Adipocyte (in vitro differentiated cells): ENCODE data around the gene FAM168B.

Experiments used
- DNase-seq: peaks from one replicate; pipeline ENCODE4 v3.0.0-alpha.2; 2015; ENCODE audit warnings: low read depth
- H3K27me3 ChIP-seq: replicated peaks from 2 replicates; pipeline ENCODE4 v1.7.0; 2013; ENCODE audit warnings: mild to moderate bottlenecking, low read length, moderate library complexity; ENCODE audit not compliant: control insufficient read depth, insufficient read depth
- H3K36me3 ChIP-seq: 2 replicates; pipeline ENCODE4 v1.7.0; 2013; ENCODE audit warnings: low read length, mild to moderate bottlenecking, moderate library complexity; ENCODE audit not compliant: control insufficient read depth, insufficient read depth, severe bottlenecking
- H3K4me1 ChIP-seq: 2 replicates; pipeline ENCODE4 v1.7.0; 2013; ENCODE audit warnings: mild to moderate bottlenecking, low read length, moderate library complexity; ENCODE audit not compliant: control insufficient read depth, insufficient read depth
- H3K4me3 ChIP-seq: 2 replicates; pipeline ENCODE4 v1.7.0; 2013; ENCODE audit warnings: mild to moderate bottlenecking, low read length, moderate library complexity
- H3K9ac ChIP-seq: 2 replicates; pipeline ENCODE4 v1.7.0; 2013; ENCODE audit warnings: mild to moderate bottlenecking, low read length, moderate library complexity
- H3K9me3 ChIP-seq: 2 replicates; pipeline ENCODE4 v1.7.0; 2013; ENCODE audit warnings: mild to moderate bottlenecking, low read length, moderate library complexity; ENCODE audit not compliant: control insufficient read depth

The FAM168B gene

DNA sequence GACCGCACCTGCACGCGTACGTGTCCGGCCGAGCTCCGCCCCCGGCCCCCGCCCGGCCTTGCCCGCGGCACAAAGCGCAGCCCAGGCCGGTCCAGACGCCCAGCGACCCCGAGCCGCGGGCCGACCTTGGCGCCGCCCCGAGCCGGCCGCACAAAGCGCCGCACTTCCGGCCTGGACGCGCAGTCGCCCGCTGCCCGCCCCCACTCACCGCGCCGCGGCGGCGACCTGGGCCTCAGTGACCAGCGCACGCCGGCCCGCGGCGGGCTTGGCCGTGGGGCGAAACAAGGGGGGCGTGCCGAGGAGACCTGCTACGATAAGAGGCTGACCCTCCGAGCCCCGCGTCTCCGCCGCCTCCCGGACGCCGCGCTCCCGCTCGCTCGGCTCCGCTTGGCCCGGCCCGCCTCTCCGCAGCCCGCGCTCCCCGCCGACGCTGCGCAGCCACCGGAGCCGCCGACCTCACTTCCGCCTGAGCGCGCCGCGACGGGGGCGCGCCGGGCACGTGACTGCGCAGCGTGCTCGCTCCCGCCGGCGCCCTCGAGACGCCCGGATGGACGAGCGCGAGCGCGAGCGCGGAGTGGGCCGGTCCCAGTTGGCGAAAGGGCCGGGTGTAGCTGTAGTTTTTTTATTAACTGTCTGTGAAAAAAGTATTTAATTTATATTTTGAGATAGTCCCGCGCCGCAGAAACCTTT, at the start of gene FAM168B:
Gene FAM168B (minus strand): TSS at position 455 of the 690 bp plus-strand sequence. CDS start 10,814 bp downstream, outside the sequence.
- Histone ChIP-seq H3K36me3 (peaks cover 9% of the 10 kb centered on the region), H3K9ac (peak within 1 kb of the TSS; percentile 97), H3K27me3 (no peaks in the 10 kb centered on the region), H3K4me3 (peak within 1 kb of the TSS; percentile 92), H3K4me1 (peaks cover 4% of the 10 kb centered on the region), H3K9me3 (no peaks in the 10 kb centered on the region)
- DNase-seq, result peak; percentile 96

- H3K36me3 ChIP-seq, result peaks cover 84% of the 10 kb centered on the region
- H3K9ac ChIP-seq, result no peak overlapping the region
- no peaks in the 10 kb centered on the region for H3K27me3 ChIP-seq
- H3K4me3 ChIP-seq, result no peak overlapping the region
- no peaks in the 10 kb centered on the region for H3K9me3 ChIP-seq
- no peaks in the 10 kb centered on the region for H3K4me1 ChIP-seq
- no peak for DNase-seq
These were observed 49.6 kb upstream of the FAM168B start for GRCh38 chr2:131142849-131143248.

GRCh38 chr2:131140581-131140980, 47.3 kb upstream of the FAM168B start:
- peaks cover 71% of the 10 kb centered on the region for H3K36me3 ChIP-seq
- H3K4me1 ChIP-seq, result no peaks in the 10 kb centered on the region
- no peak overlapping the region for H3K4me3 ChIP-seq
- no peak for DNase-seq
- no peaks in the 10 kb centered on the region for H3K9me3 ChIP-seq
- no peak overlapping the region for H3K9ac ChIP-seq
- no peaks in the 10 kb centered on the region for H3K27me3 ChIP-seq

GRCh38 chr2:131132729-131133128, 39.5 kb upstream of the FAM168B start:
- peaks cover 12% of the 10 kb centered on the region for H3K4me1 ChIP-seq
- H3K36me3 ChIP-seq, result peaks cover 63% of the 10 kb centered on the region
- no peak for DNase-seq
- no peak overlapping the region for H3K9ac ChIP-seq
- no peak overlapping the region for H3K4me3 ChIP-seq
- no peaks in the 10 kb centered on the region for H3K27me3 ChIP-seq
- H3K9me3 ChIP-seq, result no peaks in the 10 kb centered on the region

DNA sequence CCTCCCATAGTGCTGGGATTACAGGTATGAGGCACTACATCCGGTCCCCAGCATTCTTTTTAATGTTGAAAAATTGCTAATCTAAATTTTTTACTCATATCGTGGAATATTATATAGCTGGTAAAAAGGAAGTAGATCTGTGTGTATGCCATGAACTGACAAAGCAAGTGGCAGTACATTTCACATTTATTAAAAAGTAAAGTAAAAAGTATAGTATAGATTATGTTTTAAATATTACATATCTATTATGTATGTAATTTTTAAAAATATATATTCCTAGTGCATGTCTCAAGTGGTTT, 37.0 kb upstream of the FAM168B start:
- Histone ChIP-seq H3K4me3 (no peak overlapping the region), H3K36me3 (peaks cover 81% of the 10 kb centered on the region), H3K9me3 (no peaks in the 10 kb centered on the region), H3K9ac (no peak overlapping the region), H3K27me3 (no peaks in the 10 kb centered on the region), H3K4me1 (peaks cover 12% of the 10 kb centered on the region)
- DNase-seq, result no peak

GRCh38 chr2:131127981-131128380, 34.7 kb upstream of the FAM168B start:
- H3K4me1 ChIP-seq, result peaks cover 12% of the 10 kb centered on the region
- H3K36me3 ChIP-seq, result peaks cover 69% of the 10 kb centered on the region
- DNase-seq, result no peak
- no peak overlapping the region for H3K4me3 ChIP-seq
- H3K9ac ChIP-seq, result no peak overlapping the region
- no peaks in the 10 kb centered on the region for H3K27me3 ChIP-seq
- no peaks in the 10 kb centered on the region for H3K9me3 ChIP-seq

DNA sequence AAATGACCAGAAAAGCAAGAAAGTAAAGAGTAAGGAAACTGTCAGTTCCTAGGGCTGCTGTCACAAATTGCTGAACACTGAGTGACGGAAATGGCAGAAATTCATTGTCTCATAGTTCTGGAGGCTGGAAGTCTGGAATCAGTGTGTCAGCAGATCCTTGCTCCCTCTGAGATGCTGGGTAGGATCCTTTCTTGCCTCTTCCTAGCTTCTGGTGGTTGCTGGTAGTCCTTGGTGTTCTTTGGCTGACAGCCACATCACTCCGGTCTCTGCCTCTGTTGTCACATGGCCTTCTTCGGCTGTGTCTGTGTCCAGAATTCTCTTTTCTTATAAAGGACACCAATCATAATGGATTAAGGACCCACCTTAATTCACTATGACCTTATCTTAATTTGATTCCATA, 33.8 kb upstream of the FAM168B start:
- no peak for DNase-seq
- Histone ChIP-seq H3K9ac (no peak overlapping the region), H3K4me1 (peaks cover 7% of the 10 kb centered on the region), H3K9me3 (no peaks in the 10 kb centered on the region), H3K4me3 (no peak overlapping the region), H3K27me3 (no peaks in the 10 kb centered on the region), H3K36me3 (peaks cover 69% of the 10 kb centered on the region)

DNA sequence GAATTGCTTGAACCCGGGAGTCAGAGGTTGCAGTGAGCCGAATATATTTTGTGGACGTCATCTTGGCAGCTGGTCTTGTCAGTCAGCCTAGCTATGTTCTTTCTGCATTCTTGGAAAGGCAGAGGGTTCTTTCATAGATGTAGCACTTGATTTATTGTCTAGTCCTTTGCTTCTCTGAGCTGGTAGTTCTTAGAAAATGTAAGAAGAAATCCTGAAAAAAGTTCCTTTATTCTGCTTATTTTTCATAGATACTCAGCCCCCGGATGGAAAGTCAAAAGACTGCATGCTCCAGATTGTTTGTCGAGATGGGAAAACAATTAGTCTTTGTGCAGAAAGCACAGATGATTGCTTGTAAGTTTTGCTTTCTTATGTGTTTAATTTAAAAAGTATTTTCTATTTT, 33.2 kb upstream of the FAM168B start:
- no peak for DNase-seq
- Histone ChIP-seq H3K9ac (no peak overlapping the region), H3K4me1 (peaks cover 3% of the 10 kb centered on the region), H3K4me3 (no peak overlapping the region), H3K27me3 (no peaks in the 10 kb centered on the region), H3K9me3 (no peaks in the 10 kb centered on the region), H3K36me3 (peaks cover 72% of the 10 kb centered on the region)

- no peak overlapping the region for H3K4me3 ChIP-seq
- H3K9me3 ChIP-seq, result no peaks in the 10 kb centered on the region
- no peak overlapping the region for H3K9ac ChIP-seq
- H3K27me3 ChIP-seq, result no peaks in the 10 kb centered on the region
- H3K36me3 ChIP-seq, result peaks cover 69% of the 10 kb centered on the region
- no peaks in the 10 kb centered on the region for H3K4me1 ChIP-seq
- no peak for DNase-seq
These were observed 32.0 kb upstream of the FAM168B start for GRCh38 chr2:131125195-131125757.

GRCh38 chr2:131123192-131123591, 29.9 kb upstream of the FAM168B start:
- peaks cover 50% of the 10 kb centered on the region for H3K36me3 ChIP-seq
- H3K4me3 ChIP-seq, result no peak overlapping the region
- no peak overlapping the region for H3K9ac ChIP-seq
- no peaks in the 10 kb centered on the region for H3K9me3 ChIP-seq
- no peaks in the 10 kb centered on the region for H3K4me1 ChIP-seq
- DNase-seq, result no peak
- no peaks in the 10 kb centered on the region for H3K27me3 ChIP-seq

DNA sequence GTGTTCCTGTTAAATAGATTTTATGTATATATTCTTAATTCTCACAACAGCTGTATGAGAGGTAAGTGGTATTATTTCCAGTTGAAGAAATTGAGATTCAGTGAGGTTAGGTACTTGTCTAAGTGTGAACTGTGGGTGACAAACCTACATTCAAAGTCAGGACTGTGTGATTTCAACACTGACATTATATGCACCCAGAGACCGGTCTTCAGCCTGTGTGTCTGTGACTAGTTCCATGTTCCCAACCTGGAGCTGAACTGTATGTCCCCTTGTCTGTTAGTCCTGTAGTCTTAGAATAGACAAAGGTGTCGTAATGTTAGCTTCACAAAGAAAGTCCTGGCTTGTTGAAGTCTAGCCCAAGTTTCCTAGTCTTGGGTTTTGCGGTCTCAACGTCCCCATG, 29.2 kb upstream of the FAM168B start:
- no peak overlapping the region for H3K9ac ChIP-seq
- no peaks in the 10 kb centered on the region for H3K27me3 ChIP-seq
- no peaks in the 10 kb centered on the region for H3K4me1 ChIP-seq
- peaks cover 43% of the 10 kb centered on the region for H3K36me3 ChIP-seq
- no peaks in the 10 kb centered on the region for H3K9me3 ChIP-seq
- no peak overlapping the region for H3K4me3 ChIP-seq
- no peak for DNase-seq

DNA sequence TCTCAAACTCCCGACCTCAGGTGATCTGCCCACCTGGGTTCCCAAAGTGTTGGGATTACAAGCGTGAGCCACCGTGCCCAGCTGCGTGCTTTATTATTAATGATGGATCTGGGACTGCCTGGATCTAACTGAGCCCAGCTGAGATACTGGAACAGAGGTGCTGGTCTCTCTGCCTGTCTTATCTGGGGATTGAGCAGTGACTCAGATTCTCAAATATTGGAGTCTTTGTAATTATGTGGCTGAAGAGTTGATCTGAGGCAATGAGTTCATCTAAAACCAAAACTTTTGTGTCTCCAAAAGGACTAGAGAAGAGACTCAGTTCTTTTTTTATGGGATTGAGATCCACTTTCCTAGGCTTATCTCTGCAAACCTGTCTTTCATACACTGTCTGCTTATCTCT, 28.2 kb upstream of the FAM168B start:
- H3K36me3 ChIP-seq, result peaks cover 34% of the 10 kb centered on the region
- no peaks in the 10 kb centered on the region for H3K4me1 ChIP-seq
- H3K4me3 ChIP-seq, result no peak overlapping the region
- DNase-seq, result no peak
- no peaks in the 10 kb centered on the region for H3K9me3 ChIP-seq
- no peak overlapping the region for H3K9ac ChIP-seq
- no peaks in the 10 kb centered on the region for H3K27me3 ChIP-seq
